Body of pancreas (tissue), 4 donors: ENCODE data around the gene LBX1.

Experiments used
- POLR2A ChIP-seq, 3 donors: fragments of 450-650 bp; IDR thresholded peaks; one replicate each; pipeline ENCODE4 v1.6.1; 2016; ENCODE audit warnings: antibody characterized with exemption in 3 of 3, mild to moderate bottlenecking in 2 of 3
- TF ChIP-seq, protein P1 (sequence below), 7 experiments: fragments of 450-650 bp in 4 of 7; fragments of 200-600 bp in 3 of 7; sonication (generic) in 3 of 7; IDR thresholded peaks; one replicate each; pipeline ENCODE4 v1.5.1; 2016 to 2019; ENCODE audit warnings: antibody characterized with exemption in 7 of 7

DNA sequence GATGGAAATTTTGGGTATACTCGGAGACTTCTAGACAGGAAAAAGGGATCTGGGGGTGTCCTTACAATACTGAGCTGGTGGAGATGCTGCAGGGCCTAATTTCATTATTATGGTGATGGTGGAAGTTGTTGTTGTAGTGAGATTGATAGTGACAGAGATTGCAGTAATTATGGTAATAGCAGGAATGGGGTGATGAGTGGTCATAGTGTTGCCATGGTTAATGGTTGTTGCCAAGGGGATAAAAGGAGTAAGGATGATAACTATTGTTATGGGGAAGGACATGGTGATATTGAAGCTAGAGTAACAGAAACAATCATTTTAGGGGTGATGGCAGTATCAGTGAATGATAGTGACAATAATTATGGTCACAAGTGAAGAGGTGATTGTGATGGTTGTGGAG, 27.1 kb upstream of the LBX1 start:
- TF ChIP-seq, protein P1, sequence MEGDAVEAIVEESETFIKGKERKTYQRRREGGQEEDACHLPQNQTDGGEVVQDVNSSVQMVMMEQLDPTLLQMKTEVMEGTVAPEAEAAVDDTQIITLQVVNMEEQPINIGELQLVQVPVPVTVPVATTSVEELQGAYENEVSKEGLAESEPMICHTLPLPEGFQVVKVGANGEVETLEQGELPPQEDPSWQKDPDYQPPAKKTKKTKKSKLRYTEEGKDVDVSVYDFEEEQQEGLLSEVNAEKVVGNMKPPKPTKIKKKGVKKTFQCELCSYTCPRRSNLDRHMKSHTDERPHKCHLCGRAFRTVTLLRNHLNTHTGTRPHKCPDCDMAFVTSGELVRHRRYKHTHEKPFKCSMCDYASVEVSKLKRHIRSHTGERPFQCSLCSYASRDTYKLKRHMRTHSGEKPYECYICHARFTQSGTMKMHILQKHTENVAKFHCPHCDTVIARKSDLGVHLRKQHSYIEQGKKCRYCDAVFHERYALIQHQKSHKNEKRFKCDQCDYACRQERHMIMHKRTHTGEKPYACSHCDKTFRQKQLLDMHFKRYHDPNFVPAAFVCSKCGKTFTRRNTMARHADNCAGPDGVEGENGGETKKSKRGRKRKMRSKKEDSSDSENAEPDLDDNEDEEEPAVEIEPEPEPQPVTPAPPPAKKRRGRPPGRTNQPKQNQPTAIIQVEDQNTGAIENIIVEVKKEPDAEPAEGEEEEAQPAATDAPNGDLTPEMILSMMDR (IDR thresholded peaks at IDR 0.05), result no peak
- TF ChIP-seq POLR2A (IDR thresholded peaks at IDR 0.05), result no peak
